Stimulated activated naive B cell treated with anti-CD40 and anti-IgM and Interleukin-4, amounts not matched to agents 10 μg/mL and 1 μg/mL and 100 μg/mL, for 72 hours (primary cell): ENCODE measurements around the gene ANKRD39.

Experiments
- ATAC-seq, 2 donors: fragments of 150-1000 bp; cut with Tn5 transposase; replicated peaks; 2 replicates each; pipeline ENCODE4 v1.10.0; 2021; ENCODE audit warnings: moderate library complexity in 1 of 2
- DNase-seq: peaks from one replicate; pipeline ENCODE4 v3.0.0; 2021
- H3K27ac Mint-ChIP-seq: one replicate; pipeline ENCODE4 v1.8.0; 2022; ENCODE audit warnings: mild to moderate bottlenecking, mixed read lengths
- H3K27me3 Mint-ChIP-seq, 2 donors: one replicate each; pipeline ENCODE4 v1.8.0; 2022; ENCODE audit warnings: mixed read lengths in 2 of 2
- H3K36me3 Mint-ChIP-seq, 2 donors: one replicate each; pipeline ENCODE4 v1.8.0; 2022; ENCODE audit warnings: mixed read lengths in 2 of 2, mild to moderate bottlenecking in 1 of 2
- H3K4me1 Mint-ChIP-seq, 2 donors: one replicate each; pipeline ENCODE4 v1.8.0; 2022; ENCODE audit warnings: mixed read lengths in 2 of 2, mild to moderate bottlenecking in 1 of 2
- H3K4me3 Mint-ChIP-seq, 2 donors: one replicate each; pipeline ENCODE4 v1.8.0; 2022; ENCODE audit warnings: mild to moderate bottlenecking in 2 of 2, mixed read lengths in 2 of 2, moderate library complexity in 1 of 2
- H3K9me3 Mint-ChIP-seq, 2 donors: one replicate each; pipeline ENCODE4 v1.8.0; 2022; ENCODE audit warnings: mixed read lengths in 2 of 2, mild to moderate bottlenecking in 1 of 2

Gene ANKRD39

GRCh38 chr2:96839875-96840850 lies 17.7 kb downstream of the ANKRD39 start:
- no peaks in the 10 kb centered on the region for H3K27me3 Mint-ChIP-seq
- H3K36me3 Mint-ChIP-seq: peaks cover 2 to 27% of the 10 kb centered on the region in 2 donors
- H3K4me3 Mint-ChIP-seq: peak overlapping the region; percentile 59 to 73
- H3K27ac Mint-ChIP-seq: no peak overlapping the region
- ATAC-seq (no peak), DNase-seq (no peak)
- no peaks in the 10 kb centered on the region for H3K9me3 Mint-ChIP-seq
- H3K4me1 Mint-ChIP-seq: peaks cover 14 to 19% of the 10 kb centered on the region in 2 donors

GRCh38 chr2:96839293-96839874 lies 18.4 kb downstream of the ANKRD39 start:
- H3K27me3 Mint-ChIP-seq: no peaks in the 10 kb centered on the region
- peak overlapping the region; percentile 73 to 74 for H3K4me3 Mint-ChIP-seq
- ATAC-seq: peak; percentile 94 to 97
- H3K9me3 Mint-ChIP-seq: no peaks in the 10 kb centered on the region
- peaks cover 2 to 26% of the 10 kb centered on the region in 2 donors for H3K36me3 Mint-ChIP-seq
- H3K4me1 Mint-ChIP-seq: peaks cover 14 to 19% of the 10 kb centered on the region in 2 donors
- DNase-seq: peak; percentile 66
- H3K27ac Mint-ChIP-seq: peak overlapping the region; percentile 62

GRCh38 chr2:96838345-96839292 lies 19.2 kb downstream of the ANKRD39 start:
- Mint-ChIP-seq H3K4me1 (peaks cover 14 to 21% of the 10 kb centered on the region in 2 donors), H3K9me3 (no peaks in the 10 kb centered on the region), H3K36me3 (peaks cover 2 to 22% of the 10 kb centered on the region in 2 donors), H3K27ac (no peak overlapping the region), H3K4me3 (peak overlapping the region; percentile 73 to 74), H3K27me3 (no peaks in the 10 kb centered on the region)
- ATAC-seq: peak in 1 of 2 donors; percentile 16
- no peak for DNase-seq

- Mint-ChIP-seq H3K4me1 (peaks cover 19 to 29% of the 10 kb centered on the region in 2 donors), H3K36me3 (peaks cover 4 to 32% of the 10 kb centered on the region in 2 donors), H3K4me3 (no peak overlapping the region), H3K9me3 (no peaks in the 10 kb centered on the region), H3K27ac (no peak overlapping the region), H3K27me3 (no peaks in the 10 kb centered on the region)
- ATAC-seq: no peak
- DNase-seq: no peak
Observed at GRCh38 chr2:96837575-96837974, 20.2 kb downstream of the ANKRD39 start.

GRCh38 chr2:96835830-96836229 lies 22.0 kb downstream of the ANKRD39 start:
- Mint-ChIP-seq H3K36me3 (peaks cover 15 to 34% of the 10 kb centered on the region in 2 donors), H3K27me3 (no peaks in the 10 kb centered on the region), H3K4me3 (no peak overlapping the region), H3K9me3 (no peaks in the 10 kb centered on the region), H3K27ac (no peak overlapping the region), H3K4me1 (peaks cover 19 to 28% of the 10 kb centered on the region in 2 donors)
- DNase-seq (no peak), ATAC-seq (no peak)

- no peaks in the 10 kb centered on the region for H3K27me3 Mint-ChIP-seq
- peaks cover 32 to 45% of the 10 kb centered on the region in 2 donors for H3K36me3 Mint-ChIP-seq
- ATAC-seq (peak in 1 of 2 donors; percentile 31), DNase-seq (no peak)
- peaks cover 9 to 10% of the 10 kb centered on the region in 2 donors for H3K4me1 Mint-ChIP-seq
- H3K9me3 Mint-ChIP-seq: no peaks in the 10 kb centered on the region
- H3K27ac Mint-ChIP-seq: peak overlapping the region; percentile 59
- no peak overlapping the region for H3K4me3 Mint-ChIP-seq
Observed at GRCh38 chr2:96832754-96833507, 24.9 kb downstream of the ANKRD39 start.

- Mint-ChIP-seq H3K9me3 (no peaks in the 10 kb centered on the region), H3K4me1 (peaks cover 9 to 10% of the 10 kb centered on the region in 2 donors), H3K4me3 (no peak overlapping the region), H3K36me3 (peaks cover 36 to 45% of the 10 kb centered on the region in 2 donors), H3K27me3 (no peaks in the 10 kb centered on the region), H3K27ac (no peak overlapping the region)
- ATAC-seq (no peak), DNase-seq (no peak)
Observed at GRCh38 chr2:96832408-96832753, 25.4 kb downstream of the ANKRD39 start.

GRCh38 chr2:96831679-96832078 lies 26.1 kb downstream of the ANKRD39 start:
- Mint-ChIP-seq H3K4me1 (peaks cover 9 to 10% of the 10 kb centered on the region in 2 donors), H3K4me3 (no peak overlapping the region), H3K9me3 (no peaks in the 10 kb centered on the region), H3K36me3 (peaks cover 36 to 45% of the 10 kb centered on the region in 2 donors), H3K27ac (peak overlapping the region; percentile 65), H3K27me3 (no peaks in the 10 kb centered on the region)
- ATAC-seq (no peak), DNase-seq (no peak)

GRCh38 chr2:96830044-96830562 lies 27.7 kb downstream of the ANKRD39 start:
- Mint-ChIP-seq H3K4me1 (peaks cover 9 to 10% of the 10 kb centered on the region in 2 donors), H3K4me3 (no peak overlapping the region), H3K27me3 (no peaks in the 10 kb centered on the region), H3K36me3 (peaks cover 38 to 46% of the 10 kb centered on the region in 2 donors), H3K9me3 (no peaks in the 10 kb centered on the region), H3K27ac (peak overlapping the region; percentile 61)
- ATAC-seq (no peak), DNase-seq (no peak)

- Mint-ChIP-seq H3K4me1 (peaks cover 10 to 11% of the 10 kb centered on the region in 2 donors), H3K27me3 (no peaks in the 10 kb centered on the region), H3K27ac (no peak overlapping the region), H3K4me3 (no peak overlapping the region), H3K9me3 (no peaks in the 10 kb centered on the region), H3K36me3 (peaks cover 41 to 51% of the 10 kb centered on the region in 2 donors)
- ATAC-seq (no peak), DNase-seq (no peak)
Observed at GRCh38 chr2:96828874-96829273, 28.9 kb downstream of the ANKRD39 start.

- H3K4me3 Mint-ChIP-seq: no peak overlapping the region
- peaks cover 6 to 9% of the 10 kb centered on the region in 2 donors for H3K4me1 Mint-ChIP-seq
- no peaks in the 10 kb centered on the region for H3K27me3 Mint-ChIP-seq
- ATAC-seq (no peak), DNase-seq (no peak)
- H3K9me3 Mint-ChIP-seq: no peaks in the 10 kb centered on the region
- H3K27ac Mint-ChIP-seq: no peak overlapping the region
- peaks cover 41 to 49% of the 10 kb centered on the region in 2 donors for H3K36me3 Mint-ChIP-seq
Observed at GRCh38 chr2:96828436-96828835, 29.4 kb downstream of the ANKRD39 start.

- Mint-ChIP-seq H3K9me3 (no peaks in the 10 kb centered on the region), H3K4me3 (no peak overlapping the region), H3K27ac (no peak overlapping the region), H3K4me1 (peaks cover 1 to 10% of the 10 kb centered on the region in 2 donors), H3K27me3 (no peaks in the 10 kb centered on the region), H3K36me3 (peaks cover 32 to 38% of the 10 kb centered on the region in 2 donors)
- no peak for DNase-seq
- no peak for ATAC-seq
Observed at GRCh38 chr2:96826546-96827278, 31.1 kb downstream of the ANKRD39 start.

- peaks cover 14 to 25% of the 10 kb centered on the region in 2 donors for H3K4me1 Mint-ChIP-seq
- H3K9me3 Mint-ChIP-seq: no peaks in the 10 kb centered on the region
- H3K4me3 Mint-ChIP-seq: no peak overlapping the region
- no peaks in the 10 kb centered on the region for H3K27me3 Mint-ChIP-seq
- DNase-seq (no peak), ATAC-seq (no peak)
- peaks cover 28 to 34% of the 10 kb centered on the region in 2 donors for H3K36me3 Mint-ChIP-seq
- H3K27ac Mint-ChIP-seq: no peak overlapping the region
Observed at GRCh38 chr2:96825057-96825456, 32.8 kb downstream of the ANKRD39 start.
